Neutrophil (primary cell): ENCODE results near the gene ARFGAP1.

Source experiments
- H3K27ac ChIP-seq: fragments of 200-600 bp; sonication (generic); 2 replicates; pipeline ENCODE4 v1.5.1; 2016; ENCODE audit warnings: mild to moderate bottlenecking, moderate library complexity
- H3K27me3 ChIP-seq: fragments of 200-600 bp; sonication (generic); 2 replicates; pipeline ENCODE4 v1.6.0; 2016; ENCODE audit warnings: mild to moderate bottlenecking
- H3K36me3 ChIP-seq: fragments of 200-600 bp; sonication (generic); 2 replicates; pipeline ENCODE4 v1.5.1; 2017
- H3K4me1 ChIP-seq, 2 experiments: fragments of 200-600 bp in 1 of 2; sonication (generic) in 1 of 2; 1 replicate in 1 of 2; 2 replicates in 1 of 2; pipeline versions ENCODE4 v1.5.1 to v1.6.1; 2013 to 2016; ENCODE audit warnings: low read depth in 1 of 2, low read length in 1 of 2, mild to moderate bottlenecking in 1 of 2, moderate library complexity in 1 of 2; ENCODE audit not compliant: control insufficient read depth in 1 of 2, insufficient read depth in 1 of 2
- H3K4me3 ChIP-seq, 2 experiments: fragments of 200-600 bp in 1 of 2; sonication (generic) in 1 of 2; 1 replicate in 1 of 2; 2 replicates in 1 of 2; pipeline ENCODE4 v1.5.1; 2013 to 2016; ENCODE audit warnings: low read depth in 1 of 2, low read length in 1 of 2, mild to moderate bottlenecking in 1 of 2, moderate library complexity in 1 of 2
- H3K9me3 ChIP-seq: fragments of 200-600 bp; sonication (generic); 2 replicates; pipeline ENCODE4 v1.5.1; 2016
- CTCF ChIP-seq: fragments of 200-600 bp; sonication (generic); IDR thresholded peaks from 2 replicates; pipeline ENCODE4 v1.5.1; 2016; ENCODE audit warnings: antibody characterized with exemption

The ARFGAP1 gene

GRCh38 chr20:63320041-63320511 is 47.5 kb downstream of the ARFGAP1 start:
- no peaks in the 10 kb centered on the region for H3K4me1 ChIP-seq
- H3K27me3 ChIP-seq, result peaks cover 29% of the 10 kb centered on the region
- no peak overlapping the region for H3K4me3 ChIP-seq
- no peak overlapping the region for H3K27ac ChIP-seq
- no peaks in the 10 kb centered on the region for H3K36me3 ChIP-seq
- TF ChIP-seq CTCF, result no peak
- no peaks in the 10 kb centered on the region for H3K9me3 ChIP-seq

GRCh38 chr20:63320616-63321147 is 48.1 kb downstream of the ARFGAP1 start:
- no peaks in the 10 kb centered on the region for H3K36me3 ChIP-seq
- H3K9me3 ChIP-seq, result no peaks in the 10 kb centered on the region
- no peaks in the 10 kb centered on the region for H3K4me1 ChIP-seq
- peaks cover 29% of the 10 kb centered on the region for H3K27me3 ChIP-seq
- TF ChIP-seq CTCF, result no peak
- no peak overlapping the region for H3K27ac ChIP-seq
- H3K4me3 ChIP-seq, result no peak overlapping the region

DNA sequence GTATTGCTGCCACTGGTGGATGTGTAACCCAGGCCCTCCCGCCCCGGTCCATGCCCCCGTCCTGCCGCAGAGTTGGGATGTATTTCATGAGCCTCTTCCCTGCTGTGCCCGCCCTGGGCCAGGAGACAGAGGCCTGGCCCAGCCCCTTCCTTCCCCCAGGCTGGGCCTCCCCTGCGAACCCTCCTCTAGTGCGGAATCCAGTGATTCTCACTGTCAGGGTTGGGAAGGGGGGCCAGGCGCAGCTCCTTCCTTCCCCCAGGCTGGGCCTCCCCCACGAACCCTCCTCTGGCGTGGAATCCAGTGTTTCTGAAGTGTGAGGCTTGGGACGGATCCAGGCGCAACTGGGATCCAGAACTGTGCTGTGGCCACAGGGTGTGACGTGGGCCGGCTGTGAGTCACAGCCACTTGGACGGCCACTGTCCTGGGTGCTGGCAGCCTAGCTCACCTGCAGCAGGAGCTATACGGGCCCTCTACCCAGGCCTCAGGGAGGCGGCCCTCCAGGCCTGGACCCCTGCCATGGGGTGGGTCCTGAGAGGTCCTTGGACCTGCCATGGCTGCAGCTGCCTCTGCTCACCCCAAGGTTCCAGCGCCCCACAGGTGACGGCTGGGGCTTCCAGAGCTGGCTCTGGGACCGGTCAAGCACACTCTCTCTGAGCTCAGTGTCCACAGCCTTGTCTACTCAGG is 48.7 kb downstream of the ARFGAP1 start:
- Histone ChIP-seq H3K4me1 (no peaks in the 10 kb centered on the region), H3K27me3 (peaks cover 29% of the 10 kb centered on the region), H3K9me3 (peaks cover under 1% of the 10 kb centered on the region), H3K36me3 (no peaks in the 10 kb centered on the region), H3K27ac (no peak overlapping the region), H3K4me3 (no peak overlapping the region)
- no peak for TF ChIP-seq CTCF

DNA sequence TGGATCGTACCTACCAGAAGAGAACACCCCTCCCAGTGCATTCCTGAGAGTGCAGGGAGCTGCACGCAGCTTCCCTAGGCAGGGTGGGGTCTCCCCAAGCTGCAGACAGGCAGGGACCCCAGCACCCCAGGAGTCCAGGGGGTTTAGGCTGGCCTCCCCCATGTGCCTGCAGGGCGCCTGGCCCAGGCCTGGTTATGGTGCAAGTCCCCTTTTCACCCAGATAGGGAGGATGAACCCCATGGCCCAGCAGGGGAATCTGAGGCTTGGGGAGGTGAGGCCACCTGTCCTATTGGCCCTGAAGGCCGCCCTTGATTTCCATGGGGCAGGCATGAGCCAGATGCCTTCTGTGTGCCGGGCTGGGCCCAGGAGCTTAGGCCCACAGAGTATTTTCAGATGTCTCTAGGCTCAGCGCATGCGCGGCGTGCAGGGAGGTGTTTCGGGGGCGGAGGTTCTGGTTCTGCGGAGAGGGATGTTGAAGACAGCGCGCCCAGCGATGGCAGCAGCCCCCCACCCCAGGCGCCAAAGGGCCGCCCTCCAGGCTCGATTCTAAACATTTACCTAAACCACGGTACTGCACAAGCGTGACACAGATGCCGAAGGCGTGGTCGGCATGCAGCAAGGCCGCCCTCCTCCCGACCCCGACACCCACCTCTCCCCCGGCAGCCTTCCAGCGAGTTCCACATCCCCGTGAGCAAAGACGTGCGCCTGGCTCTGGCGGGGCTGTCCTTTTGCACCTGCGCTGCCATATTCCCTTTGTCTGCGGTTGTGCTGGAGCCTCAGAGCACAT is 49.7 kb downstream of the ARFGAP1 start:
- Histone ChIP-seq H3K36me3 (no peaks in the 10 kb centered on the region), H3K4me3 (no peak overlapping the region), H3K27ac (no peak overlapping the region), H3K4me1 (no peaks in the 10 kb centered on the region), H3K9me3 (peaks cover 10% of the 10 kb centered on the region), H3K27me3 (peaks cover 29% of the 10 kb centered on the region)
- no peak for TF ChIP-seq CTCF

- peaks cover 10% of the 10 kb centered on the region for H3K9me3 ChIP-seq
- no peak for TF ChIP-seq CTCF
- H3K27me3 ChIP-seq, result peaks cover 29% of the 10 kb centered on the region
- no peak overlapping the region for H3K4me3 ChIP-seq
- no peaks in the 10 kb centered on the region for H3K36me3 ChIP-seq
- H3K27ac ChIP-seq, result no peak overlapping the region
- no peaks in the 10 kb centered on the region for H3K4me1 ChIP-seq
Measured at GRCh38 chr20:63322933-63323273, 50.3 kb downstream of the ARFGAP1 start.
